GM21825 (cell line): Measurements from ENCODE around the gene SRPK3.

Experiments used
- ATAC-seq: cut with Tn5 transposase; IDR thresholded peaks from one replicate; pipeline ENCODE4 v1.9.1; 2021; ENCODE audit warnings: mild to moderate bottlenecking, moderate library complexity; ENCODE audit not compliant: unreplicated experiment

The SRPK3 gene

GRCh38 chrX:153781428-153782047, 697 bp downstream of the SRPK3 start:
- no peak for ATAC-seq

GRCh38 chrX:153782313-153782712, 1.5 kb downstream of the SRPK3 start:
- no peak for ATAC-seq

GRCh38 chrX:153782871-153783270, 2.0 kb downstream of the SRPK3 start:
- no peak for ATAC-seq

GRCh38 chrX:153783378-153784013, 2.7 kb downstream of the SRPK3 start:
- no peak for ATAC-seq

- ATAC-seq, result no peak
These were observed 3.6 kb downstream of the SRPK3 start for GRCh38 chrX:153784325-153784967.

GRCh38 chrX:153786669-153787068, 5.8 kb downstream of the SRPK3 start:
- no peak for ATAC-seq

- ATAC-seq, result no peak
These were observed 8.8 kb downstream of the SRPK3 start for GRCh38 chrX:153789654-153790053.

GRCh38 chrX:153791104-153791852, 10.4 kb downstream of the SRPK3 start:
- ATAC-seq, result no peak

- ATAC-seq, result no peak
These were observed 11.5 kb downstream of the SRPK3 start for GRCh38 chrX:153792368-153792767.

GRCh38 chrX:153793291-153793690, 12.4 kb downstream of the SRPK3 start:
- no peak for ATAC-seq

GRCh38 chrX:153794018-153794896, 13.4 kb downstream of the SRPK3 start, which contains the start of the genes IDH3G and SSR4:
Gene IDH3G, minus strand, starts transcription at chrX:153794375. Its CDS starts 49 bp downstream, at chrX:153794326.
Gene SSR4, plus strand, starts transcription at chrX:153794668. Its CDS starts 20 bp downstream, at chrX:153794688.
- ATAC-seq, result peak; percentile 89

GRCh38 chrX:153794897-153795816, 14.3 kb downstream of the SRPK3 start:
- no peak for ATAC-seq

- no peak for ATAC-seq
These were observed 16.7 kb downstream of the SRPK3 start for GRCh38 chrX:153797415-153798015.

- no peak for ATAC-seq
These were observed 18.5 kb downstream of the SRPK3 start for GRCh38 chrX:153799326-153799725.

GRCh38 chrX:153800177-153800722, 19.4 kb downstream of the SRPK3 start:
- ATAC-seq, result no peak

GRCh38 chrX:153800746-153801145, 19.9 kb downstream of the SRPK3 start:
- ATAC-seq, result no peak

- no peak for ATAC-seq
These were observed 20.8 kb downstream of the SRPK3 start for GRCh38 chrX:153801669-153802068.

GRCh38 chrX:153802513-153803045, 21.7 kb downstream of the SRPK3 start:
- no peak for ATAC-seq
